GM18873 (cell line): Measurements from ENCODE around the gene SHF.
A peak's percentile ranks its signal among the peaks of the same experiment; 100 is the strongest.

ENCODE experiments used
- ATAC-seq: cut with Tn5 transposase; IDR thresholded peaks from one replicate; pipeline ENCODE4 v1.9.1; 2021; ENCODE audit warnings: mild to moderate bottlenecking, moderate library complexity, moderate number of reproducible peaks; ENCODE audit not compliant: unreplicated experiment, low FRiP score

SHF gene

DNA sequence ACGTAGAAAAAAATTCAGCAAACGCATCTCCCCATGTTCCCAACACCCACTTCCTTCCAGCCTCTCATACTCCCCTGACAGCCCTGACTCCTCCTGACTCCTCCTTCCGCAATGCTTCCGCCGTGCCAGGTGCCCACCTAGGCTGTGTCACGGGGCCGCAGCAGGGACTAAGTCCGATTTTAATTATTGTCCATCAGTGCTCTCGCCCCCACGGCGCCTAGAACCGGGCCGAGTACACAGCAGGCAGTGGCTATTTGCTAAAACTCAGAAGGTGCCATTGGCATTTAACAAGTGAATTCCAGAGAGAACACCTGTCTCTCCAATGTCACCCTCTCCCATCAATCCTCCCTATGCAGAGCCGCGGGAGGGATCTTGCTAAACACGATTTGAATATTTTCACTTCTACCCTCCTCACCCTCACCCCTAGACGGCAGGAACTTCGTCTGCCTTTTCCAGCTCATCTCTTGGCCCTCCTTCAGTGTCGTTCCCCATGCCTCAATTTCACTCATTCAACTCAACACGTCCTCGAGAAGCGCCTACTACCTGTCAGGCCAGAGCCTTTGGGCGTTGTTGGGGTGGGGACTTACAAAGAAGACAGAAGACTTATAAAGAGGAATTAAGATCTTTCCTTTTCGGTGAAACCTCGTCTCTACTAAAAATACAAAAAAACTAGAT lies 11.5 kb upstream of the SHF start:
- peak; percentile 5 for ATAC-seq

DNA sequence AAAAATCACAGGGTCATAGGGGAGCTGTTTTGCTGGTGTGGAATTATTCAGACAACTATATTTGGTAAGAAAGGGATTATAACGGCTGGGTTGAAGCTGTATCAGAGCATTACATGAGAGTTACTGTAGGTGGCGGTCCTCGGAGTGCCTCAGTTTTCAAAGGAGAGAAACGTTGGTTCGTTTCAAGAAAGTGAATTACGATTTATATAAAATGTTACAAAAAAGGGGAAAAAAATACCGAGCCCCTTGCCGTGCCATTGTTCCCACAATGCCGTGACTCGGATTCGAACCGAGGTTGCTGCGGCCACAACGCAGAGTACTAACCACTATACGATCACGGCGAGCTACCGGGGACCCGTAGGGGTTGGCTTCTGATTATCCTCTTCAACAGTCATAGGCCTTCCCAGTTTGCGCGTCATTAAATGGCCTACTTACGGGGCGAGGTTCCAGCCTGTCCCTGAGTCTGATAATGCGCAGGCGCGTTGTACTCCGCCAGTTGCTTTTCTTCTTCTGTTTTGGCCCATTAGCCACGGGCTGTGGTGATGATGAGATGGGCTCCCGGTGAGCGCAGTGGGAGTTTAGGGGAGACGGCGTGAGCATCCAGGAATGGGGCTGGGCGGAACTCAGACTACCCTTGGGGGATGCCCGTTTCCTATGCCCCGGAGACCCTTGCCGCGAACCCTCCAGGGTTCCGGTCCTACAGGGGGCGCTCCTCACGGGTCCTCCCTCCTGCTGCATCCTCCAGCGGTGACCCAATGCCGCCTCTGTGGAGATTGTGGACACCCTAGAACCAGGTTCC lies 10.8 kb upstream of the SHF start:
- ATAC-seq: peak; percentile 55

DNA sequence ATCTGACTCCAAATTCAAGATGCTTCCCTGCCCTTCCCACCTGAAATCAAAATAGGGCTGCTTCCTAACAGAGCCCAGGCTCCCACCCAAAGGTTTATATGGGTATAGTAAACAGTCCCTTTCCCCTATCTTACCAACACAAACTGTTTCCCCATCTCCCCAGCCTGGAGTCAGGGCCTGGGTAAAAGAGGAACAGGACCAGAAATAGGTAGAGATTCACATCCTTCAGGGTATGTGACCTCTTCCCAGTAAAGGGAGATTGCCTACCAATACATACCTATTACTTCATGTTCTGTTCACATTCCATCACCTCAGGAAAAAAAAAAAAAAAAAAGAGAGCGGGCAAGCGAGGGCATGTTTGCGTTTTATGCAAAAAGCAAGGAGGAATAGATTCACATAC lies 9.7 kb upstream of the SHF start:
- no peak for ATAC-seq

DNA sequence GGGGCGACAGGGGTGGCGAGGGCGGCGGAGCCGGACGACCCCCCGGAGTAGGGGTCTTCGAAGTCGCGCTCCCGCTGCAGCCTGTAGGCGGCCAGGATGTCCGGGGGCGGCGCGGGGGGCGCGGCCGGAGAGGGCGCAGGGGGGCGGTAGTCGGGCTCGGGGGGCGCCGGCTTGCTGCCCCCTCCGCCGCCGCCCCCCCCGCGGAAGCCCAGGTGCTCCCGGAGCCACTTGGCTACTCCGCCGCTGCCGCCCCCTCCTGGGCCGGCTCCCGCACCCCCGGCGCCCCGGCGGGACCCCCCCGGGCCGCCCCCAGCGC lies 230 bp downstream of the SHF start:
- ATAC-seq: no peak

DNA sequence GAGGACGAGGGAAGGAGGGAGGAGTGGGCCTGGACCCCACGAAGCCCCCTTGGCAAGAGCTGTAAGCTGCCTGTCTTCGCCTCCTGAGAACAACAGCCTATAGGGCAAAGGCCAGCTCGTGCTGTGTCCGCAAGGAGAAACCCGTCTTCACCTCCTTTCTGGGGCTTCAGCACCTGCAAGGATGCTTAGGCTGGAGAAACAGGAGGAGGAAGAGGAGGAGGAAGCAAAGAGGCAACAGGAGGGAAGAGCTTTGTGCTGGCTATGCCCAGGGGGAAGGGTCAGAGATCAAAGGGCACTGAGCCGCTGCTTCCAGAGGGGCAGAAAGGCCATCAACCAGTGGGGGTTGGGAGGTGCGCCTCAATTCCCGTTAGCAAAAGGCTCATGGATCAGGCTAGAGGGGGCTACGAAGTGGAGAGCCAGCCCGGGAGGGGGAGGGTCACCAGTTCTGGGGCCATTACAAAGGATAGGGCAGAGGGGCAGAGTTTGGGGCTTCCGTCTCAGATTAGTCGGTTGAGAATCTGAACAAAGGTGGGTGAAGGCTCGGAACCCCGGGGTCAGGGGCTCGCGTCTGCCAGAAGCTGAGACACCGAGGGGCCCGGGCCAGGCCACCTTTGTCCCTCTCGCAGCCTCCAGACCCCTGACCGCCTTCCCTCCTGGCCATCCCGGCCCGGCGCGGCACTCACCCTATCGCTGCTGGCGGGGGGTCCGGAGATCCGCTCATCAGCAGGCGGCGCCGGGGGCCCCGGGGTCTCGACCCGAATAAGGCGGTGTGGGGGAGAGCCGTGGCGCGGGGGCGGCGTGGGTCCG lies 792 bp downstream of the SHF start:
- ATAC-seq: no peak

DNA sequence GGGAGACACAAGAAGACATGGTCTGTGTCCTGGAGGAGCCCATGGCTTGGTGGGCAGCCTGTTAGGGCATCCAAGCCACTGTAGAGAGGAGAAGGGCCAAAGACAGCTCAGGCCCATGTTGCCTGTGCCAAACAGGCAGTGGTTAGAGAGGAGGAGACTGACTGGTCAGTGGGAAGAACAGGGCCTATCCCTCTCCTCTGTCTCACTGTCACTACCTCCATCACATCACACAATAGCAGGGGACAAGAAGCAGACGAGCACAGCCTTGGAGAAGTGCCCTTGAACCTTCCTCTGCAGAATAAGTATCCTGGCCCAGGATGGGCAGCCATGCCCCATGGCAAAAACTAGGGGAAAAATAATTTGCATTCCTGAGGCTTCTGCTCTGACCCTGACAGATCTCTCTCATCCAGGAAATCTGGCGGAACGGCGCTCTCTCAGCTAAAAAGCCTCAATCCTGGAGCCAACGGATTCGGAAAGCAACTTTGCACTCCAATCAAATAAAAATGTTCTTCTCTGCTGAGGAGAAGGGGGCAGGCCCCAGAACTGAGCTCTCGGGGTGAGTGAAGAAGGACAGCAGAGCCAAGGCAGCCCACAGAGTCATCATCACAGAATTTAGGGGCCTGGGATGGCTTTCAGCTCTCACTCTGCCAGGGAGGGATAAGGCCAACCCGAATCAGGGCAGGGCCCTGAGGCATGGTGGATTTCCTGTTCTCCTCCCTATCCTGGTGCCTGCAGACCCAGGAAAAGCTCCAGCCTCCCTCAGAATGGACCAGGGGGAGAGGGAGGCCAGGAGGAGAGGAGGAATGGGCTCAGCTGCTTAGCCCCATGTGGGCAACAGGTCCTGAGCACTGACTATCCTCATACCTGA lies 1.6 kb downstream of the SHF start:
- no peak for ATAC-seq

DNA sequence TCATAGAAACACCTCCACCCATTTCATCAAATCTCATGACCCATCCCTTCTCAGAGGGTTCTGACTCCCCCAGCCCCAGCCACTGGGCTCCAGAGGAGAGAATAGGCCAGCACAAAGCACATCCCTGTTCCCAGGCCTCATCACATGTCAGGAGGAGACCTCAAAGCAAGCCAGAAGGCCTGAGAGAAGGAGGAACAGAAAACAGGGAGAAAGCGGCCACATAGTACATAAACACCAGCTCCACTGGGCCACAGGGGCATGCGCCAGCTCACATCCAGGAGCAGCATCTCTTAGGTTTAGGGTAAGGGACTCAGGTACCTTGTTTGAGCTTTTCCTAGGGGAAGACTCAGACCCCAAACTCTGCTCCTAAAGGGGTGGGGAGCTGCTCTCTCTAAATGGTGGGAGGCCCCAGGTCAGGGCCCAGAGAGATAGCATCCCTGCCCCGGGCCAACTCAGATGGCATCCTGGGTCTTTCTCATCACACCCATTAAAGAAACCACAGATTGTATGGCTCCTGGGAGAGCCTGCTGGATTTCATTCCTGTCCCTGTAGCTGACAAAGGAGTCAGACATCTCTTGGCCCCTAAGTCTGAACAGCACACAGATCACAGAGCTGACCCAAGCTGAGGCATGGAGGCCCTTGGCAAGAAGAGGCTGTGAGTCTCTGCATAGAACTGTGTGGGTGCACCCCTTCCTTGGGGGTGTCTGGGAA lies 2.5 kb downstream of the SHF start:
- no peak for ATAC-seq

DNA sequence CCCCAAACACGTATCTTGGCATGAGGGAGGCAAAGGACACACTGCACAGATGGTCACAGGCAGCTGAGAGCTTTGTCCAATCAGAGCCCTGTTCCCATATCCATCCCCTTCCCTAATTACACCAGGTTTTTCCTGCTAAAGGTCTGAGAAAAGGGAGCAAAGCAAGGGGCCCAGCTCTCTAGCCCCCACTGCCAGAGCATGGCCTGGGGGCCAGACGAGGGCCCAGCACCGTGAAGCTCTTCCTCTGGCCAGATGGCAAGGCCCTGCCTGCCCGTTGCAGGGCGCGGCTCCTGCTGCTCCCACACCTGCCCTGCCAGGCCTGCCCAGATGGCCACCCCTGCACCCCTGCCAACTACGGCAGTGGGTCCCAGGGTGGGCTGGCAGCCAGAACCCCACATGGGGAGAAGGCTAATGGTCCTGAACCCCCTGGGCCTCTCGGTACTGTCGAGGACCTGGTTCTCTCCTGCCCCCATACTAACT lies 3.2 kb downstream of the SHF start:
- no peak for ATAC-seq

DNA sequence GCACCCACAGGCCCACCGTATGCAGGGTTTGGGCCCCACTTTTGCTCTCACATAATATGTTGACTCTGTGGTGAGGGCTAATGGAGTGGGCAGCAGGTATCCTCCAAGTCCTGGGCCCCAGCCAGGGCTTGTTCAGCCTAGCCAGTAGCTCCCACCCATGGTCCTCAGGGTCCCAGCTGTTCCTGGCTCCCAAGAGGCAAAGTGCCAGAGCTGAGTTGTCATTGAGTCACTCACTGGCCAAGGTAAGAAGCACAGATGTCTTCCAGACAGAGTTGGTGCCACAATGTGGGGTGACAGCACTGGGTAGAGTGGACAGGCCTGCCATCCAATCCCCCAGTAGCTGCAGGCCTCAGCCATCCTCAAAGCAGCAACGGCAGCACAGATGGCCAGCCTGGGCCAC lies 4.3 kb downstream of the SHF start:
- ATAC-seq: no peak

DNA sequence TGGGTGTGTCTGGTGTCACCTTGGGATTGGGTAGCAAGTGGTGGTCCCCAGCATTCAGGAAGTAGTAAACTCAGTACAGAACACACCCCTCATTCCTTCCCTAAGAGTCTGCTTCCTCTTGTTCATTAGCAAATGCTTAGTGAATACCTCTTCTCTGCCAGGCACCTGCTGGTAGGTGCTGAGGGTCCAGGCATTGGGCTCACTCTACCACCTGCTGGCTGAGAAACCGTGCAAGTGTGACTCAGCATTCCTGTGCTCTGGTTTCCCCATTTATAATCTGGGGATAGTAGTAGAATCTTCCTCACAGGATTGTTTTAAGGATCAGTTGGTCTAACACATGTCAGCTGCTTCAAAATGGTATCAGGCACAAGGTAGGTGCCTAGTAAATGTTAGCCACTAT lies 4.8 kb downstream of the SHF start:
- ATAC-seq: no peak

DNA sequence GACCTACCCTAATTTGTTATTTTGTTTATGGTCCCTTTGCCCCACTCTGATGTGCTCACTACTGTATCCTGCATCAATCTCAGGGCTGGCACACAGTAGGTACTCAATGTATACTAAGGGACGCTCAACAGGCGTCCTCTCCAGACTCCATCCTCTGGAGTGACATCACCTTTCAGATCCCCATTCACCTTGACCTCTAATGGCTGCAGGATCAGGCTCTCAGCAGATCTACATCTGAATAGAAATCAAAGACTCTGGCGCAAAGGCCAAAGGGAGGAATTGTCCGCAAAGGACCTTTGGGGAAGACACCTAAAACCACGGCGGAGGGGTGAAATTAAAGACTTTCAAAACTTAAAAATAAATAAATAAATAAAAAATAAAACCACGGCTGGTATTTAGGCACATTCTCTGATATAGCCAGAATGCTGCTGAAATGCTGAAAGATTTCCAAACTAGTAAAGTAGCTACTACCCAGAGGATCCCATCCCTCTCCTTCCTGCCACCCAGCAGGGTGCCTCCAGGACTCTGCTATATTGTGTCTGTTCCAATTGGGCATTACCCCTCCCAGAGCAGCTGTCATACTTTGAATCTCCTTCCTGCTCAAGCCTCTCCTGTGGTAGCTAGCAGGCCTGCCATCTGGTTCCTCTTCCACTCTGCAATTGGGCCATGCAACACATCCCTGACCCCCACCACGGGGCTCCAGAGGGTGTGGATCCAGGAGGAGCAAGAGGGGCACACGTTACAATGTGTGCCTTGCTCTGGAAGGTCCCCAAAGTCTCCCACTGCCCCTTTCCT lies 6.1 kb downstream of the SHF start:
- no peak for ATAC-seq

DNA sequence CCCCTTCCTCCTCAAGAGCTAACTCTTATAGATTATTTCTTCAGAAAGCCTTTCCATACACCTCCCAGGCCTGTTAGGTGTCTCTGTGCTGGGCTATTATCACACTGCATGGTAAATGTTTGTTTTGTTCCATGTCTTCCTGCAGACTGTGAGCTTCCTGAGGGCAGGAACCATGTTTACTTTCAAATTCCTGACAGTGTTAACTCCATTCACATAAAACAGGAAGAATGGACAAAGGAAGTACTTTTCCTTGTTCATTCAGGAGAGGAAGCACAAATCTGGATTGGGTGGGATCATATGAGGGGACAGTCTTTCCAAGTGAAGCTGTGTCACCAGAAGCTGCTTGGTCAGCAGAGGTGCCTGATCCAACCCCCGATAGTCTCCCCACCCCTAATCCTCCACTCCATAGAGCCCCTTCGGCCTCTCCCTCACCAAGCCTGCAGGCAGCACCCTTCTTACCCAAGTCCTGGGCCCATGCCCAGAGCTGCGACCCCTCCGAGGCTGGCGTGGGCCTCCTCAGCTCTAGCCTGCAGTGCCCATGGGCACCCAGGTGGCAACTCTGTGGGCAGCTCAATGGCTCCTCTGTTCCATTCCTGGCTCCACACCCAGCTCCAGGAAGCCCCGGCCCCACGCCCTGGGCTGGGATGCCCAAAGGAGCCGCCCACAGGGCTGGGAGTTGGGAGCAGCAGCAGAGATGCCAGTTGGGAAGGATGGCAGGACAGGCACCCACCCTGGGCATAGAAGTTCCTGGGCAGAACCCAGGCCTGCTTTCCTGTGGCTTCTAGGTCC lies 6.9 kb downstream of the SHF start:
- ATAC-seq: no peak

DNA sequence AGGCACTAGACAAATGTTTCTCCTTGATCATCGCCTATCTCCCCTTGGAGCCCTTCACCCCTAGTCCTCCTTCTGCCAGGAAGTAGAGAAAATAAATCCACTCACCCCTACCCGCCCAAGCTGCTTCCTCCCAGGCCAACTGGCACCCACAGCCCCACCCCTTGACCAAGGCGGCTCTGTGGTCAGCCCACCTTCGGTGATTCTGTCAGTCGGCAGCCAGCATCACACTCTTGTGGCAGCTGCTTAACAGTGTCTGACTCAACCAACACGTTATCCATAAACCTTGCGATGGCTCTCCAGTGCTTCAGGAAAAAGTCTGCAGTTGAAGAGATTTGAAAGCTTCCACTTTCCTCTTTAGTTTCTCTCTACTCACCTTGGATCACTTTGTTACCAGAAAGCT lies 7.6 kb downstream of the SHF start:
- ATAC-seq: no peak

DNA sequence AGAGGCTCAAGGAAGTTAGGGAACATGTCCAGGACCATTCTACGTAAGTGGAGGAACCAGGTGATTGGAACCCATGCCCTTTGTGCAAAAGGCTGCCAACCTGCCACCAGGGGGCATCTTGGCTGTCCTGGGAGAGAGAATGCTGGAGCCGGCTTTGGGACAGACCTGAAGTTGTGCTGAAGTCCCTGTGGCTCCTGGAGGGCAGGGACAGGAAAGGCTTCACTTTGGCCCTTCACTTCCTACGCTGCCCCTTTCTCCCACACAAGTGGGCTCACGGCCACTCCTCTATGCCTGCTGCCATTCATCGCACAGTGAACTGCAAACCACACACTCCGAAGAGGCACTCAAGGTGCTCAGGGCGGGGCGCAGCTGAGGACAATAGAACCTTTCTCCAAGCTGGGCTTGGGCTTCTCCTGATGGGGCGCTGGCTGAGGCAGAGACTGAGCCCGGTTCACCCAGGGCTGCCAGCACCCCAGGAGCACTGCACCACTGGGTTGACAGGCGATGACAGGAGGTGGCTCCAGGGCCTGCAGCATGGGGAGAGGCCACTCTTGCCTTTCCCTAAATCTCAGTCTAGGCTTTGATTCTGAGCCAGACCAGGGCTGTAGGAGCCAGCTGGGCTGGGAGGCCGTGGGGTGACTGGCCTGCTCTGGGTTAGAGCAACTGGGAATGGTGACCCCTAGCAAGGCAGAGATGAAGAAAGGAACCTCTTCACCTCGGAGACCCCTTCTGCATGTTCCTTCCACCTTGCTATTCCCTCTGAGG lies 8.4 kb downstream of the SHF start:
- ATAC-seq: no peak

DNA sequence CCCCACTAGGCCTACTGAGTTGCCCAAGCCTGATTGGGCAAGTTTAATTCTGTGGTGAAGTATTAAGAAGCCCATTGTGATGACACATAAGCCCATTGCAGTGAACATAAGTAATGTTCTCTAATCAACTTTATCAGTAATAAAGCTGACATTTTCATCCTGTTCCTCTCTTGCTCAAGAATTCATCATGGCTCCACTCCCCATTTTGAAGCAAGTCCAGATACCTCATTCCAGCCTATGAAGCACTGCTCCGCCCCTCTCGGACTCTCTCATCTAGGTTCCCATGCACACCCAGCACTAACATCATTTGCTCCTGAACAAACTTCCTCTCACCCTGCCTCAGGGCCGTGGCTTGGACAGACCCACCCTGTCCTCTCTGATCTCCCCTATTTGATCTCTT lies 10.5 kb downstream of the SHF start:
- ATAC-seq: no peak

DNA sequence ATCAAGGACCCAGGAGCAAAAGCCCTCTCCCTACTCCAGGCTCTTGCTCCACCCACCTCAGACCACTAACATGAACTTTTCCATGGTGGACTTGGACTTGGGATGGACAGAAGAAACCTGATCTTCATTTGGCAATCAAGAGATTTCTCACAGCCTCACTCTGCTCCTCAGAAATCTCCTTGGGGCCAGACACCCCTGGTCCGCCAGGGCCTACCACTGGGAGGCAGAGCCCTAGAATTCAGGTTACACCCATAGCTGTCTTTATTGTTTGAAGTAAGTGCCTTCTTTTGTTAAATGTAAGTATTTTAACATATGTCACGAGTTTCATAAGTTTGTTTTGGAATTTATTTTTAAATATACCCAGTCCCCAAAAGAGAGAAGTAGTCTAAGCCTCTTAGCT lies 13.2 kb downstream of the SHF start:
- ATAC-seq: no peak

DNA sequence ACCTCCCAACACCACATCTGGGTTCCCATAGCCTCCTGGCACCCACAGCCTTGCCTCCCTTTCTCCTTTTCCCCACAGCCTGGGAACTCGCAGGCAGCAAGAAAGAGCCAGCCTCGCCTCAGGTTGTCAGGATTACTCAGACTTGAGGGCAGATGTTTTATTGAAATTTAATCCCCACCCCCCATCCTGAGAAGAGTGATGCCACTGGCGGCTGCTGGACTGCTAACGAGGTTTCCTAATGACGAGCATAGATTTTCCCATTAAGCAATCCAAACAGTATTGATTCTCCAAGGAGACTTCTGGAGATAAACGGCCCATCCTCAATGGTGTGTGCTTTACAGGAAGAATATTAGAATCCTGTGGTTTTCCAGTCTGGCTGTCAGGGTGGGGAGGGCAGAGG lies 13.7 kb downstream of the SHF start:
- ATAC-seq: no peak

DNA sequence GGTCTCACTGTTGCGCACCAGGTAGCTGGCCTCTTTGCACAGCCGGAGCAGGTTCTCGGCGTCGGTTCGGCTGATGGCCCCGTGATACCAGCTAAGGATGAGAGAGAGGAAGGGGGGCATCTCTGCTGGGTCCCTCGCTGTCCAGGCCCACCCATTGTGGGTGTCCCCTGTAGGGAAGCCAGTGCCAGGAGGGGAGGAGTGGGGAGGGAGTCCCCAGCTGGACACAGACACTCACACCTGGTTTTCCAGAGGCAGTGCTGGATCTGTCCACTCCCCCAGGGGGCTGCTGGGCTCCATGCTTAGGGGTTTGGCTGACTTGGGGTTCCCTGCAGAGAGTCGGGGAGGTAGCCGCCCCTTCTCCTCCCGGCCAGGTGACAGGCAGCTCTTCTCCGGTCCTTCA lies 15.9 kb downstream of the SHF start:
- ATAC-seq: no peak
